Astrocyte of the cerebellum (primary cell): ENCODE measurements around the gene LIX1.
A peak's percentile ranks its signal among the peaks of the same experiment; 100 is the strongest.
"Not testable (repeated sequence)": the region's sequence is repeated elsewhere in the genome, so short reads cannot be mapped to it uniquely, and the experiment has no call there.

ENCODE experiments used
- DNase-seq: peaks from one replicate; pipeline ENCODE4 v3.0.0-alpha.2; 2011; ENCODE audit warnings: low read depth
- H3K4me3 ChIP-seq: 2 replicates; pipeline ENCODE4 v1.5.1; 2011; ENCODE audit warnings: mild to moderate bottlenecking, low read depth, low read length, moderate library complexity
- in situ Hi-C: cut with HindIII; loops from 2 replicates; pipeline ENCODE4 v1.10.0; 2017; ENCODE audit warnings: low sequenced_read_pairs
- TF ChIP-seq, protein P1 (sequence below): IDR thresholded peaks from 2 replicates; pipeline ENCODE4 v1.5.1; 2012; ENCODE audit warnings: low read length, low read depth, moderate library complexity, mild to moderate bottlenecking; ENCODE audit errors: missing control alignments

The LIX1 gene

DNA sequence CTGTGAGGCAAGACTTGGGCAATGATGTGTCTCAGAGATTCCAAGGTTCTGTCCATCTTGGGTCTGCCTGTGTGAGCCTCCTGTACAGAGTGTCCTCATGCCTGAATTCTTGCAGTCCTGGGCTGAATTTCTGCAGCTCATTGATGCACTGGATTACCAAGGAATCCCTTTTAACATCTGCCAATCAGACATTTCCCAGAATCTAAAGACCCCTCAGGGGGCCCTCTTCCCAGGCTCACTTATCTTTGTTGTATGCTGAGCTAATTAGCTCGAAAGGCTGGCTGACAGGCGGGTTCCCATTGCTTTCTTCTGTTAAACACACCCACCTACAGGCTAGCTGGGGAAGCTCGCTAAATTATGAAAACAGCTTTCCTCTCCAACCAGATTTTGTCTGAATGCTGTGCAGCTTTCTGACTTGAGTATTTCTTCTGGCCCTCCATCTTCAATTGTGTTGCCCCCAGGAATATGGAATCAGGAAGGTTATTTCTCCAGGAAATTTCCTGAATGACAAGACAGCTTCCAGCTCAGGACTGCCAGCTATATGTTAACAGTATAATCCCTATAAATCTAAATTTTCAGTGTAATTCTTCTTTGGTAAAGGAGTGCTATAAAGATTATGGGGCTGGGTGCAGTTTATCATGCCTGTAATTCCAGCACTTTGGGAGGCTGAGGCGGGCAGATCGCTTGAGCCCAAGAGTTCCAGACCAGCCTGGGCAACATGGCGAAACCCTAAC lies at the start of gene LIX1:
Gene LIX1 (minus strand): TSS at position 91 of the 734 bp plus-strand sequence. CDS start 35 bp downstream, at position 56.
- H3K4me3 ChIP-seq: no peak within 1 kb of the TSS
- in situ Hi-C loops: no loop called here
- TF ChIP-seq, protein P1, sequence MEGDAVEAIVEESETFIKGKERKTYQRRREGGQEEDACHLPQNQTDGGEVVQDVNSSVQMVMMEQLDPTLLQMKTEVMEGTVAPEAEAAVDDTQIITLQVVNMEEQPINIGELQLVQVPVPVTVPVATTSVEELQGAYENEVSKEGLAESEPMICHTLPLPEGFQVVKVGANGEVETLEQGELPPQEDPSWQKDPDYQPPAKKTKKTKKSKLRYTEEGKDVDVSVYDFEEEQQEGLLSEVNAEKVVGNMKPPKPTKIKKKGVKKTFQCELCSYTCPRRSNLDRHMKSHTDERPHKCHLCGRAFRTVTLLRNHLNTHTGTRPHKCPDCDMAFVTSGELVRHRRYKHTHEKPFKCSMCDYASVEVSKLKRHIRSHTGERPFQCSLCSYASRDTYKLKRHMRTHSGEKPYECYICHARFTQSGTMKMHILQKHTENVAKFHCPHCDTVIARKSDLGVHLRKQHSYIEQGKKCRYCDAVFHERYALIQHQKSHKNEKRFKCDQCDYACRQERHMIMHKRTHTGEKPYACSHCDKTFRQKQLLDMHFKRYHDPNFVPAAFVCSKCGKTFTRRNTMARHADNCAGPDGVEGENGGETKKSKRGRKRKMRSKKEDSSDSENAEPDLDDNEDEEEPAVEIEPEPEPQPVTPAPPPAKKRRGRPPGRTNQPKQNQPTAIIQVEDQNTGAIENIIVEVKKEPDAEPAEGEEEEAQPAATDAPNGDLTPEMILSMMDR: peak; percentile 73
- DNase-seq: peak; percentile 34

DNA sequence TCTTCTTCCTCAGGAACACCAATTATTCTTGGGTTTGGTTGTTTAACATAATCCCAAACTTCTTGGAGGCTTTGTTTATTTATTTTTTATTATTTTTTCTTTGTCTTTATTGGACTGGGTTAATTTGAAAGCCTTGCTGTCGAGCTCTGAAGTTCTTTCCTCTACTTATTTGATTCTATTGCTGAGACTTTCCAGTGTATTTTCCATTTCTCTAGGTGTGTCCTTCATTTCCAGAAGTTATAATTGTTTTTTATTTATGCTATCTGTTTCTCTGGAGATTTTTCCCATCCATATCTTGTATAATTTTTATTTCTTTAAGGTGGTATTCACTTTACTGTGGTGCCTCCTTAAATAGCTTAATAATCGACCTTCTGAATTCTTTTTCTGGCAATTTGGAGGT lies 49.5 kb upstream of the LIX1 start:
- DNase-seq: no peak
- TF ChIP-seq, protein P1: no peak
- in situ Hi-C loops: no loop called here
- H3K4me3 ChIP-seq: no peak overlapping the region

DNA sequence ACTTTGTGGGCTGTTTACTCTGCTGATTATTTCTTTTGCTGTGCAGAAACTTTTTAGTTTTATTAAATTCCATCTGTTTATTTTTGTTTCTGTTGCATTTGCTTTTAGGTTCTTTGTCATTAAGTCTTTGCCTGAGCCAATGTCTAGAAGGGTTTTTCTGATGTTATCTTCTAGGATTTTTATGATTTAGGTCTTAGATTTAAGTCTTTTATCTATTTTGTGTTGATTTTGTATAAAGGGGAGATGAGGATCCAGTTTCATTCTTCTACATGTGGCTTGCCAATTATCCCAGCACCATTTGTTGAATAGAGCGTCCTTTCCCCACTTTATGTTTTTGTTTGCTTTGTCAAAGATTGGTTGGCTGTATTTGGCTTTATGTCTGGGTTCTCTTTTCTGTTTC lies 47.1 kb upstream of the LIX1 start:
- H3K4me3 ChIP-seq, in situ Hi-C loops, DNase-seq: not testable (repeated sequence)

DNA sequence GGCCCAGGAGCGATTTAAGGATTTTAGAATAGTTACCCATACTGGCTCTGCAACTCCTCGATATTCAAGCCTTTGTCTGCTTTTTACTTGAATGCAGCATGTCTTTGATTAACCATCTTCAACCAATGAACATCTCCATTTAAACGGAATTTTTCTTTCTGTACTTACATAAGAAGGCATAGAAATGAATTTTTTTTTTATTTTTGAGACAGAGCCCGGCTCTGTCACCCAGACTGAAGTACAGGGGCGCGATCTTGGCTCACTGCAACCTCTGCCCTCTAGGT lies 41.5 kb upstream of the LIX1 start:
- TF ChIP-seq, protein P1: no peak
- DNase-seq: no peak
- in situ Hi-C loops: no loop called here
- peak overlapping the region; percentile 89 for H3K4me3 ChIP-seq

GRCh38 chr5:97183100-97183929 lies 40.9 kb upstream of the LIX1 start, which contains the start of gene RIOK2:
RIOK2 (minus strand) TSS chr5:97183247; CDS start chr5:97183191, 56 bp downstream.
- TF ChIP-seq, protein P1: no peak

GRCh38 chr5:97182571-97183099 lies 40.2 kb upstream of the LIX1 start:
- peak overlapping the region; percentile 89 for H3K4me3 ChIP-seq
- TF ChIP-seq, protein P1: no peak
- in situ Hi-C loops: no loop called here
- DNase-seq: no peak

More at GRCh38 chr5:97183100-97183929, 40.9 kb upstream of the LIX1 start, which contains the start of gene RIOK2:
- peak; percentile 86 for DNase-seq
- in situ Hi-C loops: no loop called here
- peak within 1 kb of the TSS; percentile 89 for H3K4me3 ChIP-seq
